MM.1S (cell line): ENCODE results near the gene NRXN3.

Source experiments
- DNase-seq: peaks from one replicate; pipeline ENCODE4 v3.0.0-alpha.2; 2015
- H2AFZ ChIP-seq: fragments of 300-600 bp; sonication (generic); 2 replicates; pipeline ENCODE4 v1.6.0; 2016; ENCODE audit warnings: antibody characterized with exemption, low read length
- H3F3A ChIP-seq: fragments of 300-600 bp; sonication (generic); 2 replicates; pipeline ENCODE4 v1.6.1; 2016; ENCODE audit warnings: mild to moderate bottlenecking, antibody characterized with exemption, low read length, moderate library complexity, mixed read lengths; ENCODE audit not compliant: insufficient read depth
- H3K27ac ChIP-seq: fragments of 300-600 bp; sonication (generic); 2 replicates; pipeline ENCODE4 v1.5.1; 2016; ENCODE audit warnings: mild to moderate bottlenecking, low read length
- H3K27me3 ChIP-seq: fragments of 300-600 bp; sonication (generic); replicated peaks from 2 replicates; pipeline ENCODE4 v1.6.0; 2016; ENCODE audit warnings: low read length; ENCODE audit not compliant: insufficient read depth
- H3K36me3 ChIP-seq: fragments of 300-600 bp; sonication (generic); replicated peaks from 2 replicates; pipeline ENCODE4 v1.6.1; 2016; ENCODE audit warnings: mild to moderate bottlenecking, low read length, mixed read lengths; ENCODE audit not compliant: insufficient read depth
- H3K4me1 ChIP-seq: fragments of 300-600 bp; sonication (generic); 2 replicates; pipeline ENCODE4 v1.6.1; 2016; ENCODE audit warnings: low read length, mixed read lengths
- H3K4me2 ChIP-seq: fragments of 300-600 bp; sonication (generic); 2 replicates; pipeline ENCODE4 v1.6.0; 2016; ENCODE audit warnings: low read depth, low read length
- H3K4me3 ChIP-seq: fragments of 300-600 bp; sonication (generic); 2 replicates; pipeline ENCODE4 v1.5.1; 2016; ENCODE audit warnings: low read length, mixed read lengths
- H3K79me2 ChIP-seq: fragments of 300-600 bp; sonication (generic); 2 replicates; pipeline ENCODE4 v1.6.1; 2016; ENCODE audit warnings: mixed run types, low read length, mixed read lengths
- H3K9ac ChIP-seq: fragments of 300-600 bp; sonication (generic); 2 replicates; pipeline ENCODE4 v1.6.1; 2016; ENCODE audit warnings: low read length, mixed read lengths
- H3K9me2 ChIP-seq: fragments of 300-600 bp; sonication (generic); replicated peaks from 2 replicates; pipeline ENCODE4 v1.6.1; 2016; ENCODE audit warnings: mild to moderate bottlenecking, low read length, mixed read lengths; ENCODE audit not compliant: insufficient read depth
- H3K9me3 ChIP-seq: fragments of 300-600 bp; sonication (generic); replicated peaks from 2 replicates; pipeline ENCODE4 v1.6.1; 2016; ENCODE audit warnings: mild to moderate bottlenecking, low read length, mixed read lengths; ENCODE audit not compliant: insufficient read depth
- H4K20me1 ChIP-seq: fragments of 300-600 bp; sonication (generic); 2 replicates; pipeline ENCODE4 v1.6.1; 2016; ENCODE audit warnings: mild to moderate bottlenecking, low read length, moderate library complexity, mixed read lengths; ENCODE audit not compliant: insufficient read depth
- CTCF ChIP-seq: fragments of 300-600 bp; sonication (generic); IDR thresholded peaks from 2 replicates; pipeline ENCODE4 v1.5.1; 2016; ENCODE audit warnings: antibody characterized with exemption, low read length, mixed read lengths
- EZH2 ChIP-seq: fragments of 300-600 bp; sonication (generic); optimal IDR thresholded peaks from 2 replicates; pipeline ENCODE3; 2017; ENCODE audit warnings: low read depth, mild to moderate bottlenecking, antibody characterized with exemption, low read length, mixed read lengths
- EZH2phosphoT487 ChIP-seq: fragments of 300-600 bp; sonication (generic); IDR thresholded peaks from 2 replicates; pipeline ENCODE4 v1.6.1; 2018; ENCODE audit warnings: antibody characterized with exemption, low read length

Gene NRXN3

DNA sequence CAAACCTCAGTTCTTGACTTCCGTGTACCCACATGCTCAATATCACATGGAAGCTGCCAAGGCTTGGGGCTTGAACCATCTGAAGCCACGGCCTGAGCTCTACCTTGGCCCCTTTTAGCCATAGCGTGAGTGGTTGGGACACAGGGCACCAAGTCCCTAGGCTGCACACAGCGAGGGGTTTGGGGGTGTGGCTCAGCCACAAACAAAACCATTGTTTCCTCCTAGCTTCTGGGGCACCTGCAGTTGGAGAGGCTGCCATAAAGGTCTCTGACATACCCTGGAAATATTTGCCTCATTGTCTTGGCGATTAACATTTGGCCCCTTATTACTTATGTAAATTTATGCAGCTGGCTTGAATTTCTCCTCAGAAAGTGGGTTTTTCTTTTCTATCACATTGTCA is 628.6 kb downstream of the NRXN3 start:
- Histone ChIP-seq H3K36me3 (no peaks in the 10 kb centered on the region), H3K79me2 (no peaks in the 10 kb centered on the region), H3K4me1 (no peaks in the 10 kb centered on the region), H4K20me1 (no peaks in the 10 kb centered on the region), H3K9ac (no peak overlapping the region), H3K27me3 (no peaks in the 10 kb centered on the region), H3K4me3 (no peak overlapping the region), H3K9me3 (no peaks in the 10 kb centered on the region), H3K9me2 (no peaks in the 10 kb centered on the region), H3K4me2 (no peak overlapping the region), H3F3A (no peaks in the 10 kb centered on the region), H3K27ac (no peak overlapping the region), H2AFZ (no peak overlapping the region)
- DNase-seq, result no peak
- TF ChIP-seq CTCF (no peak), EZH2 (no peak), EZH2phosphoT487 (no peak)

DNA sequence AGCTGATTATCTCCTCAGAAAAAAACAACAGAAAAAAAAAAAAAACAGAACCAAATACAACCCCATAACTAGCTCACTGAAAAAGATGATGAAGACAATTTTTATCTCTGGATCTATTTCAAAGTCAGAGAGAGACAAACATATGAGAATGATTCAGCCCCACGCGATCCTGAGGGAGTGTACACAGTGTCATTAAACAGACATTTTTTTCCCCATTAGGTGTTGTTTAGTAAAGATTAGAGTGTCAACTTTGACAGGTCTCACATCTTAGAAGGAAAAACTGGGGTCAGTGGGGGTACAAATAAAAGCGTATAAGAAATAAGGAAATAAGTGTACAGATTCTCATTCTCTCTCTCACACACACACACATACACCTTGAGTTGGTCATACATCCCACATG is 635.4 kb downstream of the NRXN3 start:
- Histone ChIP-seq H3K27me3 (no peaks in the 10 kb centered on the region), H3K4me1 (no peaks in the 10 kb centered on the region), H3K9me2 (no peaks in the 10 kb centered on the region), H3F3A (no peaks in the 10 kb centered on the region), H3K79me2 (no peaks in the 10 kb centered on the region), H4K20me1 (no peaks in the 10 kb centered on the region), H3K4me2 (no peak overlapping the region), H3K36me3 (no peaks in the 10 kb centered on the region), H3K9ac (no peak overlapping the region), H3K4me3 (no peak overlapping the region), H2AFZ (no peak overlapping the region), H3K27ac (no peak overlapping the region), H3K9me3 (no peaks in the 10 kb centered on the region)
- no peak for DNase-seq
- TF ChIP-seq EZH2phosphoT487 (no peak), EZH2 (no peak), CTCF (no peak)

- no peak overlapping the region for H2AFZ ChIP-seq
- H3K4me2 ChIP-seq, result no peak overlapping the region
- no peaks in the 10 kb centered on the region for H3K36me3 ChIP-seq
- no peak overlapping the region for H3K9ac ChIP-seq
- no peak for DNase-seq
- TF ChIP-seq CTCF, result no peak
- no peak for TF ChIP-seq EZH2phosphoT487
- TF ChIP-seq EZH2, result no peak
- no peaks in the 10 kb centered on the region for H3K79me2 ChIP-seq
- H3K4me3 ChIP-seq, result no peak overlapping the region
- no peaks in the 10 kb centered on the region for H3K4me1 ChIP-seq
- H3K9me3 ChIP-seq, result no peaks in the 10 kb centered on the region
- H3K9me2 ChIP-seq, result no peaks in the 10 kb centered on the region
- H4K20me1 ChIP-seq, result no peaks in the 10 kb centered on the region
- H3F3A ChIP-seq, result no peaks in the 10 kb centered on the region
- no peaks in the 10 kb centered on the region for H3K27me3 ChIP-seq
- H3K27ac ChIP-seq, result no peak overlapping the region
These were observed 652.9 kb downstream of the NRXN3 start for GRCh38 chr14:78823035-78823434.
